Mesothelial cell of epicardium (in vitro differentiated cells): ENCODE data around the gene CFI. TPM values are rescaled to one million over a fixed set of nuclear protein-coding genes. Genes with fewer than 3 reads are reported as not detected.

Experiments
- DNase-seq, 2 experiments: peaks; one replicate each; pipeline ENCODE4 v3.0.0; 2021; ENCODE audit warnings: low spot score in 2 of 2; ENCODE audit not compliant: unreplicated experiment in 2 of 2
- H3K27ac Mint-ChIP-seq: 2 replicates; pipeline ENCODE4 v1.8.0; 2021; ENCODE audit warnings: mixed read lengths
- H3K27me3 Mint-ChIP-seq: 2 replicates; pipeline ENCODE4 v1.8.0; 2021; ENCODE audit warnings: low read depth, mixed read lengths
- H3K36me3 Mint-ChIP-seq: 2 replicates; pipeline ENCODE4 v1.8.0; 2021; ENCODE audit warnings: mixed read lengths
- H3K4me1 Mint-ChIP-seq: 2 replicates; pipeline ENCODE4 v1.8.0; 2021; ENCODE audit warnings: mixed read lengths
- H3K4me3 Mint-ChIP-seq: 2 replicates; pipeline ENCODE4 v1.8.0; 2021; ENCODE audit warnings: mild to moderate bottlenecking, moderate library complexity, mixed read lengths
- H3K9me3 Mint-ChIP-seq: 2 replicates; pipeline ENCODE4 v1.8.0; 2021; ENCODE audit warnings: mixed read lengths
- total RNA-seq: library from RNA; stranded (reverse); gene quantifications from 3 replicates; pipeline ENCODE4 v1.2.1, GENCODE V29; 2021
- TF ChIP-seq, protein P1 (sequence below): fragments of 200-600 bp; sonication (generic); IDR thresholded peaks from one replicate; pipeline ENCODE4 v1.5.0; 2021; ENCODE audit warnings: antibody characterized with exemption; ENCODE audit not compliant: unreplicated experiment

Gene CFI
- total RNA-seq, 1 donor from 2014 or later, result 506 TPM

DNA sequence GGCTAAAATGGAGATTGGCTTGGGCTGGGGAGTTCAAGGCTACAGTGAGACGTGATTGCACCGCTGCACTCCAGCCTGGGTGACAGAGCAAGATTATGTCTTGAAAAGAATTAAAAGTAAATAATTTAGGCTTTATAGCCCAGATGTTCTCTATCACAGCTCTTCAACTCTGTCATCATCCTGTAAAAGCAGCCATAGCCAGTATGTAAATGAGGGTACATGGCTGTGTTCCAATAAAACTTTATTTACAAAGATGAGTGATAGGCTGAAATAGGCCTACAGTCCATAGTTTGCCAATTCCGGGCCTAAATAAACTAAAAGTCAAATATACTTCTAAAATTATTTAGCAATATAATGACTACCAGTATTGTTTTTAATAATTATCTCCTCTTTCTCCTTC, 35.2 kb upstream of the CFI start:
- TF ChIP-seq, protein P1, sequence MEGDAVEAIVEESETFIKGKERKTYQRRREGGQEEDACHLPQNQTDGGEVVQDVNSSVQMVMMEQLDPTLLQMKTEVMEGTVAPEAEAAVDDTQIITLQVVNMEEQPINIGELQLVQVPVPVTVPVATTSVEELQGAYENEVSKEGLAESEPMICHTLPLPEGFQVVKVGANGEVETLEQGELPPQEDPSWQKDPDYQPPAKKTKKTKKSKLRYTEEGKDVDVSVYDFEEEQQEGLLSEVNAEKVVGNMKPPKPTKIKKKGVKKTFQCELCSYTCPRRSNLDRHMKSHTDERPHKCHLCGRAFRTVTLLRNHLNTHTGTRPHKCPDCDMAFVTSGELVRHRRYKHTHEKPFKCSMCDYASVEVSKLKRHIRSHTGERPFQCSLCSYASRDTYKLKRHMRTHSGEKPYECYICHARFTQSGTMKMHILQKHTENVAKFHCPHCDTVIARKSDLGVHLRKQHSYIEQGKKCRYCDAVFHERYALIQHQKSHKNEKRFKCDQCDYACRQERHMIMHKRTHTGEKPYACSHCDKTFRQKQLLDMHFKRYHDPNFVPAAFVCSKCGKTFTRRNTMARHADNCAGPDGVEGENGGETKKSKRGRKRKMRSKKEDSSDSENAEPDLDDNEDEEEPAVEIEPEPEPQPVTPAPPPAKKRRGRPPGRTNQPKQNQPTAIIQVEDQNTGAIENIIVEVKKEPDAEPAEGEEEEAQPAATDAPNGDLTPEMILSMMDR, result no peak
- Mint-ChIP-seq H3K4me1 (no peaks in the 10 kb centered on the region), H3K27ac (no peak overlapping the region), H3K9me3 (peaks cover 13% of the 10 kb centered on the region), H3K4me3 (no peak overlapping the region), H3K27me3 (no peaks in the 10 kb centered on the region), H3K36me3 (no peaks in the 10 kb centered on the region)
- DNase-seq, result no peak

DNA sequence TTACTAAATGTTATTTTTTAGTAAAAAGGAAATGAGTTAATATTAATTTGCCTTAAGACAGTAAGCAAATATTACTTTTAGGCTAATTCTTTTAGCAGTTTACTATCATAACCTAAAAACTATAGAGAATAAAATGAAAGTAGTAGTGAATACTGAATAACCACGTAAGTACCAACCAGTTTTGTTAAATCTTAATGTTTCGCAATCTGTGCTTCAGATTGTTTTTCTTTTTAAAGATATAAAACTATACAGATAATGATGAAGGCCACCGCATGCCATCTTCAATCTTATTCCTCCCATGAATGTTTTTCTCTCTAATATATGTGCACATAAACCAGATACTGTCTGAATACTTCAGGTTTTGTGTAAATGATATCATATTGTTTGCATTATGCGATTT, 32.0 kb upstream of the CFI start:
- TF ChIP-seq, protein P1, result no peak
- DNase-seq, result no peak
- no peak overlapping the region for H3K4me3 Mint-ChIP-seq
- H3K27me3 Mint-ChIP-seq, result no peaks in the 10 kb centered on the region
- H3K9me3 Mint-ChIP-seq, result no peaks in the 10 kb centered on the region
- no peak overlapping the region for H3K27ac Mint-ChIP-seq
- no peaks in the 10 kb centered on the region for H3K4me1 Mint-ChIP-seq
- no peaks in the 10 kb centered on the region for H3K36me3 Mint-ChIP-seq

DNA sequence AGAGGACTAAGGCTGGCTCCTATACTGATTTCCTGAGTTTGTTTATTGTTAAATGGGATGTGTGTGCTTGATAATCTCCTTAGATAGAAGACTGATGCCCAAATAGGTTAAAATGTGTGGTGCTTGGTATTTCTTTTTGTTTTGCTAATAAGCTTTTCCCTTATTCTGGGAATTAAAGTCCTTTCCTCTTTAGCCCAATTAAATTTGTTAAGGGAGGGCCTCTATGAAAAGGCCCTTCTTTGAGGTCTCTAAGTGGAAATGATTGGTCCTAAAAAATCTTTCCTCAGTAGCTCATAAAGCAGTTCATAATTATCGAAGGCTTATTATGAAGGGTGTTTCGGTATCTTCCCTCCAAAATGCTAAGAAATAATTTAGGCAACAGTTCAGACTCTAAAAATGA, 25.9 kb upstream of the CFI start, which contains the start of gene RRH:
TSS of gene RRH (plus strand) at position 301 of the 400 bp plus-strand sequence. CDS start at position 357, 56 bp downstream.
- TF ChIP-seq, protein P1, result no peak
- Mint-ChIP-seq H3K27me3 (no peaks in the 10 kb centered on the region), H3K4me3 (no peak within 1 kb of the TSS), H3K9me3 (no peaks in the 10 kb centered on the region), H3K27ac (no peak within 1 kb of the TSS), H3K36me3 (peaks cover 7% of the 10 kb centered on the region), H3K4me1 (no peaks in the 10 kb centered on the region)
- no peak for DNase-seq

DNA sequence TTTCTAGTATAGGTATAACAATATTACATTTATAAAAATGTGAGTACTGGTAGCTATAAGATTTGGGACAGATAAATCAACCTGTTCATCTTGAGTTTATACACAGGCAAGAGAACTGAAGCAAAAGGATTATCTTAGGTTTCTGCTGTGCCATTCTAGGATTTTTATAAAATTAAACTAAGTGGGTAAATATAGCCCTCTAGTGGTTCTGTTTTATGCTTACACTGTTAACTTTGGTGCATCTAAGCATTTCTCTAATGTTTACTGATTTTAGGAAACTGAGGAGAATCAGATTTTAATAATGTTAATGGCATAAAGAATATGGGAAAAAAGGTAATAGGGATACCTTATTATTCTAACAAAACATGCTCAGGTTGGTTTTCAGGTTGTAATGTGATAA, 24.9 kb upstream of the CFI start:
- H3K9me3 Mint-ChIP-seq, result no peaks in the 10 kb centered on the region
- H3K4me3 Mint-ChIP-seq, result no peak overlapping the region
- H3K27me3 Mint-ChIP-seq, result no peaks in the 10 kb centered on the region
- no peak overlapping the region for H3K27ac Mint-ChIP-seq
- no peak for DNase-seq
- H3K4me1 Mint-ChIP-seq, result no peaks in the 10 kb centered on the region
- H3K36me3 Mint-ChIP-seq, result peaks cover 7% of the 10 kb centered on the region
- TF ChIP-seq, protein P1, result peak; percentile 66

DNA sequence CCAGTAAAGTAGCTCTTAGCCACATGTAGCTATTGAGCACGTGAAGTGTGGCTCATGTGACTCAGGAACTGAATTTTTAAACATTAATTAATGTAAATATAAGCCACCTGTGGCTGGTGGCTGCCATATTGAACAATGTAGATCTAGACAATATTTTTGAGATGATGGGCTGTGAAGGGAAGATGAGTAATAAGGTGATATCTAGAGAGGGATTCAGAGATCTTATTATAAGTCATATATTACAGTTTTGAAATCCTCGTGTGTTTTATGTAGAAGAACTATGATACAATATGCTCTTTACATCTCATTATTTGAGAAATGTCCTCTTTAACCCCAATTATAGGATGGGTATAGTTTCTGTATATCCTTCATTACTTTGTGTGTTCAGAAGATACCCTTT, 19.4 kb upstream of the CFI start:
- DNase-seq, result no peak
- peaks cover 19% of the 10 kb centered on the region for H3K36me3 Mint-ChIP-seq
- no peaks in the 10 kb centered on the region for H3K27me3 Mint-ChIP-seq
- peaks cover 17% of the 10 kb centered on the region for H3K4me1 Mint-ChIP-seq
- H3K27ac Mint-ChIP-seq, result no peak overlapping the region
- H3K9me3 Mint-ChIP-seq, result no peaks in the 10 kb centered on the region
- TF ChIP-seq, protein P1, result no peak
- no peak overlapping the region for H3K4me3 Mint-ChIP-seq

DNA sequence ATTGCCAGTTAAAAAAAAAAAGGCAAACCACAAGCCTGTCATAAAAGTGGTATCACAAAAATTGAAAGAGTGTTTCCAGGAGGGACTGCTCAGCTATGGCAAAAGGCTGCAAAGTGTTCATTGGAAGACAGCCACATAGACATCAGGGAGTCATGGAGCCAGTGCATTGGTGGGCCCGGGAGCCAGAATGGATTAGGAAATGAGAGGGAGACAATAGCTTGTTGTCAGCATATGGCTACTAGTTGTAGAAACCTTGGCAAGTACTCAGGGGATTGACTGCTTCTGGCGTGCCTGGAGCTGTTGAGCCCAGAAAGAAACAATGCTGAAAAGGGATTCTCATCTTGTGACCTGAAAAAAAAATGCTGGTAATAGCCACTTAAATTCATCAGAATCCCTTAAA, 18.8 kb upstream of the CFI start:
- Mint-ChIP-seq H3K27me3 (no peaks in the 10 kb centered on the region), H3K4me1 (peaks cover 24% of the 10 kb centered on the region), H3K27ac (no peak overlapping the region), H3K9me3 (no peaks in the 10 kb centered on the region), H3K4me3 (no peak overlapping the region), H3K36me3 (peaks cover 19% of the 10 kb centered on the region)
- no peak for DNase-seq
- TF ChIP-seq, protein P1, result no peak
